Measurements from ENCODE around the gene KLHL13.

KLHL13 gene

DNA sequence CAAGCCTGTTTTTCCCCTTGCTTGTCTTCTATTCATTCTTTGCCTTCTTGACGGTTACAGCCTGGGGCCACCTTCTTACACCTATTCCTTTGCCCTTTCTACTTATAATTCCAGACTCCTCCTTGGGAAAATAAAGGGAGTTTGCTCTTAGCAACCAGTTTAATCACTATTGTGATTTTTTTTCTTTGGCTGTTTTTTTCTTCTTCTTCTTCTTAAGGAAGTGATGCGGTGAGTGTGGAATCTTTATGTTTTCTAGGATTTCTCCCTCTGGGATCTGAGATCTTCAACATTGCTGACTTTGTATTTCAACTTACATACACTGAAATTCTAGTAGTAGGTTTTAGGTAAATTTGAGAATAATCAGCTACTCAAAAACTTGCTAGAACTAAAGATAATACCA is 1.1 kb upstream of the KLHL13 start:
- TF ChIP-seq CTCF (IDR thresholded peaks at IDR 0.05; ENCODE audit: control extremely low read depth, extremely low read depth, low read depth, missing control alignments), result no peak
- CTCF ChIA-PET, result no interaction called here
- POLR2A ChIA-PET, result no interaction called here
- DNase-seq (ENCODE audit: extremely low spot score), result no peak

- ChIA-PET POLR2A (no interaction called here), CTCF (no interaction called here)
- TF ChIP-seq CTCF (IDR thresholded peaks at IDR 0.05; ENCODE audit: control extremely low read depth, extremely low read depth, low read depth, missing control alignments), result no peak
- DNase-seq (ENCODE audit: extremely low spot score), result no peak
Observed at GRCh38 chrX:118115953-118116712, 477 bp downstream of the KLHL13 start.

GRCh38 chrX:118114971-118115370 is 1.6 kb downstream of the KLHL13 start:
- POLR2A ChIA-PET, result no interaction called here
- no peak for TF ChIP-seq CTCF (IDR thresholded peaks at IDR 0.05; ENCODE audit: control extremely low read depth, extremely low read depth, low read depth, missing control alignments)
- CTCF ChIA-PET, result no interaction called here
- no peak for DNase-seq (ENCODE audit: extremely low spot score)

DNA sequence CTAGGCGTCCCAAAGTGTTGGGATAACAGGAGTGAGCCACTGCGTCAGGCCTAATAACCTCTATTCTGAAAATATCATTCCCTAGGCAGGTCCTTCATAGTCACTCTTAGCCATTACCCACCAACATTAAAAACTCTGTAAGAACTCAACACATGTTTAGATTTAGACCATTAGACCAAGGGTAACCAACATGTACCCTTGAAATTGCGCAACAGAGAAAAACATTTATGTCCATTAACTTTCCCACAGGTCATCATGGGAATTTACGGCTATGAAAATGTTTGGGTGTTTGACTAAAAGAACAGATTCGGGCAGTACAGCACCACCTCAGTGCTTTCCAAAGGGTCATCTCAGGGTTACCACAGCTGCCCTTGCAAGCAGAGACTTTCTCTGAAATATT is 7.5 kb downstream of the KLHL13 start:
- no peak for TF ChIP-seq CTCF (IDR thresholded peaks at IDR 0.05; ENCODE audit: control extremely low read depth, extremely low read depth, low read depth, missing control alignments)
- ChIA-PET CTCF (no interaction called here), POLR2A (no interaction called here)
- no peak for DNase-seq (ENCODE audit: extremely low spot score)

DNA sequence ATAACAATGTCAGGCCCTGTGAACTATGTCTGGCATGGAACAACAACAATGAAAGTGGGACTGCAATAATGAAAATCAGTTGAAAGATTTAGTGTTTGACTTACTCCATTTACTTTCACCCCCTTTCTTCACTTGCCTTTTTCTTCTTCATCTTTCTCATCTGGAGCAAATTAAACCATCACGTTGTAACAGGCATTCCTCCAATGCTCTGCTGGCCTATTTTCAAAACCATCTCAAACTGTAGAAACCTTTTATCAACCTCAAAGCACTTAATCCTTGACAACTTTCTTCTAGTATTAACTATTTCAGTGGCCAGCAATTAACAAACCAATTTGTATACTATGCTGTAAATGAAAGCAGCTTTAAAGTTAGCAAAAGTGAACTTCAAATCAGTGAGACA is 8.3 kb downstream of the KLHL13 start:
- ChIA-PET CTCF (no interaction called here), POLR2A (no interaction called here)
- DNase-seq (ENCODE audit: extremely low spot score), result no peak
- TF ChIP-seq CTCF (IDR thresholded peaks at IDR 0.05; ENCODE audit: control extremely low read depth, extremely low read depth, low read depth, missing control alignments), result no peak

GRCh38 chrX:118100091-118100490 is 16.5 kb downstream of the KLHL13 start:
- no peak for TF ChIP-seq CTCF (IDR thresholded peaks at IDR 0.05; ENCODE audit: control extremely low read depth, extremely low read depth, low read depth, missing control alignments)
- ChIA-PET POLR2A (no interaction called here), CTCF (interaction anchor here (1.5 kb wide), 1 partner anchor 13 kb away, joined by 3 read pairs; no protein-coding TSS in a partner anchor)
- no peak for DNase-seq (ENCODE audit: extremely low spot score)
